ENCODE data around the gene PRR14L.
"Not testable (repeated sequence)": the region's sequence is repeated elsewhere in the genome, so short reads cannot be mapped to it uniquely, and the experiment has no call there.

Gene PRR14L

DNA sequence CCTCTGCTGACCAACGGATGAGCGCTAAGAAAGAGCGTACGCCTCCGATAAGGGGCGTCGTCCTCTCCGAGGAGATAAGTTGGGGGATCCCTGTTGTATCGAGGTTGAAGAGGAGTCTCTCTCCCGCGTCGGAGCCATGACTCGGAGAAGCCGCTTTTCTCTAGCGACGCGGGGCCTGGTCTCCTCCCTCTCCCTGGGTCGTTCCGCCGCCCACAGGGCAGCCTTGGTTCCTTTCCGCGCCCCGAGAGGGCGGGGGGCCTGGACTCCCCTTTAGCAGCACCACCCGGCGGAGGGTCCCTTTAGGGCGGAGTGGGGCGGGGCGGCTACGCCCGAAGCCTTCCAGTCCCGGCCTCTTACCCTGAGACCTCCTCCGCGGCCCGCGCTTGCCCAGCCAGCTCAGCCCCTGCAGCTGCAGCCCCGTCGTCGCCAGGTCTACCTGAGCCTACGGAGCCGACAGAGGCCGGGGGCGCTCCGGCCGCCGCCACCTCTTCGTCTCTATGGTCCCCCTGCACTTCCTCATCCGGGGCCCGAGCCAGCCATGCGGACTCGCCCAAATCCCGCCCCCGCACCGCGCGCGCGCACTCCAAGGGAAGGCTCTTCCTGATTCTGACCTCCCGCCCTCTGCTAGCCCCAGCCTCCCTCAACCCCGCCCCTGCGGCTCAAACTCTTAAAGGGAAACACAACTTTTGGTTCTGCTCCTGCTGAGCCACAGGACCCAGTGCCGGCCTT, at the start of gene PRR14L:
Gene PRR14L, minus strand, starts transcription at position 497 of the 729 bp plus-strand sequence. CDS start 11,272 bp downstream, outside the sequence.
- in situ Hi-C loops (cut with MboI; ENCODE audit: low sequenced_read_pairs), result no loop called here

DNA sequence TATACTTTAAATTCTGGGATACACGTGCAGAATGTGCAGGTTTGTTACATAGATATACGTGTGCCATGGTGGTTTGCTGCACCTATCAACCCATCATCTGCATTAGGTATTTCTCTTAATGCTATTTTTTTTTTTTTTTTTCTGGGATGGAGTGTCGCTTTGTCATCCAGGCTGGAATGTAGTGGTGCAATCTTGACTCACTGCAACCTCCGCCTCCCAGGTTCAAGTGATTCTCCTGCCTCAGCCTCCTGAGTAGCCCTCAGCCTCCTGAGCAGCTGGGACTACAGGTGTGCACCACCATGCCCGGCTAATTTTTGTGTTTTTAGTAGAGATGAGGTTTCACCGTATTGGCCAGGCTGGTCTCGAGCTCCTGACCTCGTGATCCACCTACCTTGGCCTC, 49.4 kb upstream of the PRR14L start:
- in situ Hi-C loops (cut with MboI; ENCODE audit: low sequenced_read_pairs), result not testable (repeated sequence)

DNA sequence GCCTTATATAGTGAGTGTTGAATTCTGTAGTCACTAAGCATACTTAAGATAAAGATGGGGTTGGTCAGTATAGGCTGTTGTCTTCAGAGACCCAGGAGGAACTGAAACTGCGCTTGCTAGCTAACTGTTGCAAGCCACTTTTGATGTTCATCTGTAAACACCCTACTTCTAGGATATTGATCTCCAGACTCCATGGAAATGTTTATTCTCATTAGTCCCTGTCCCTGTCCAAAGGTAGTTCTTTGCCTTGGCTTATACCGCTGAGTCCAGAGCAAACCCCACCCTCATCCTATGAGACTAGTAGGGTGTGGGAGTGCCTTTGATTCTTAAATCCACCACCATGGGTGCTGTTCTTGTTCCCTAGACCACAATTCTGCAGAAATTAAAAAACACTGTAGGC, 40.3 kb upstream of the PRR14L start:
- in situ Hi-C loops (cut with MboI; ENCODE audit: low sequenced_read_pairs), result no loop called here

DNA sequence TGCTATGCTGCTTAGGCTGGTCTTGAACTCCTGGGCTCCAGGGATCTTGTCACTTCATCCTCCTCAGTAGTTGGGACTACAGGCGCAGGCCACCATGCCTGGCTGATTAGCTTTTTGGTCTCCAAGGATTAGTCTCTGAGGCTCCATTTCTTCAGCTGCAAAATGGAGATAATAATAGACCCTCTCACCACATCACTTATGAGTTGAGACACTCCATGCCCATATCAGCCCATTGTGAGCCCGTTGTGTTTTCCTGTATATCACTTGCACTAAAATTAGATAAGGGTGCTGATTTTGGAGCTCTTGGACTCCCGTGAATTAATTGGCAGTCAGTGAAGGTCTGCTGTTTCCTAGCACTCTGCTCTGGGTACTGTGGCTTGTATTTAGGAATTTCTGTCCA, 39.9 kb upstream of the PRR14L start:
- in situ Hi-C loops (cut with MboI; ENCODE audit: low sequenced_read_pairs), result no loop called here

DNA sequence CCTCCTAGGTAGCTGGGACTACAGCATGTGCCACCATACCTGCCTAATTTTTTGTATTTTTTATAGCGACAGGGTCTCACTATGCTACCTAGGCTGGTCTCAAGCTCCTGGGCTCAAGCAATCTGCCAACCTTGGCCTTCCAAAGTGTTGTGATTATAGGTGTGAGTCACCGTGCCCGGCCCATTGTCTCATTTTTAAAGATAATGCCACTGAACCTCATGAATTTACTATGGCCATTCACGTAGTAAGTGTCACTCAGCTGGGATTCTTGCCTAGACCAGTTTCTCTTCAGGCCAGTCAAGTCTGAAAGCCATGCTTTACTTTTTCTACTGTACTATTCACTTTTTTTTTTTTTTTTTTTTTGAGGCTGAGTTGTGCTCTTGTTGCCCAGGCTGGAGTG, 26.3 kb upstream of the PRR14L start:
- in situ Hi-C loops (cut with MboI; ENCODE audit: low sequenced_read_pairs), result no loop called here

DNA sequence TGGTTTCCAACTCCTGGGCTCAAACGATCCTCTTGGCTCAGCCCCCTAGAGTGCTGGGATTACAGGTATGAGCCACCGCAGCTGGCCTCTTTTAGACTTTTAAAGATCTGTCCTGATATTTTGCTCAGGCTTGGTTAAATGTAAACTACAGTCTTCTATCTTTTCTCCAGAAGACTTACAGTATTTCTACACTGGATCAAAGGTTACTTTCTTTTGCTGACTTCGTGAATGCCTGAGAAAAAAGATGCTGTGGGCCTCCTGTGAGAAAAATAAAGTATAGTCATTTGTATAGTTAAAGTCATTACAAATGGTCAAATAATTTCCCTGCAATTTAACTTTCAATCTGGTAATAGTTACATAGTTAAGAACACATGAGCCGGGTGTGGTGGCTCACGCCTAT, 23.5 kb upstream of the PRR14L start:
- in situ Hi-C loops (cut with MboI; ENCODE audit: low sequenced_read_pairs), result no loop called here

DNA sequence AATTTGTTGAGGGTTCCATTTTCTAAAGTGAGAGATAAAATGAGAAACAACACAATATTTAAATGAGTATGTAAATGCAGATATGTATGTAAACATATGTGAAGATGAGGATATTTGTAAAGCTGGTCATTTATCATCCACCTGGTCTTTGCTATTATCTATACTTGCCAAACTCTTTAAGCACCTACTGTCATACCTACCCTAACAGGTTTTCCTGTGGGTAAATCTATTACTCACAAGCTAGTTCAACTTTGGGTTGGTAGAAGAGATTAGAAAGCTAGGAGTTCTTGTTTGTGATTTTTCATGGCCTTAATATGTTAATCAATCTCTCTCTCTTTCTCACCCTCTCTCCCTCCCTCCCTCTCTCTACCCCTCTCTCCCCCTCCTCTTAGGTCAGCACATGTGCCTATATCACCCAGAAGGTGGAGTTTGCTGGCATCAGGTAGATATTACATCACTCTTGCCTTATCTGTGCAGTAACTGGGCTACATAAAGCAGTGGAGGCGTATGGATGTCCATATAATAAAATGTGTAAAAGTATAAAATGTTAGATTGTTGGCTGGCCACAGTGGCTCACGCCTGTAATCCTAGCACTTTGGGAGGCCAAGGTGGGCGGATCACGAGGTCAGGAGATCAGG, 18.6 kb upstream of the PRR14L start:
- in situ Hi-C loops (cut with MboI; ENCODE audit: low sequenced_read_pairs), result no loop called here

DNA sequence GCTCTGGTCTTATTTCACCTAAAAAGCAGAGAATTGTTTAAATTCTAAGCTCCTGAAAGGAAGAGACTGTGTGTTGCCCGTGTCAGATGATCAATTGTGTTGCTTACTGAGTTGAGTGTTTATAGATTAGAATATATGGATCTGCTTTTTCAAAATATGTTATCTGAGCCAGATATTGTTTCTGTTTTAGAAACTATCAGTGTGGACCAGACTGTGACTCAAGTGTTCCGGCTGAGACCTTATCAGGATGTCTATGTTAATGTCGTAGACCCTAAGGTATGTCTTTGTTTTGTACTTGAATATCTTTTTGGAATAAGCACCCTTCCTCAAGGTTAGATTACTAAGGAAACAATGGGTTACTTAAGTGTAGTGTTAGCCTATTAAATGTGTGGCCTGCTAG, 14.9 kb upstream of the PRR14L start:
- in situ Hi-C loops (cut with MboI; ENCODE audit: low sequenced_read_pairs), result no loop called here

DNA sequence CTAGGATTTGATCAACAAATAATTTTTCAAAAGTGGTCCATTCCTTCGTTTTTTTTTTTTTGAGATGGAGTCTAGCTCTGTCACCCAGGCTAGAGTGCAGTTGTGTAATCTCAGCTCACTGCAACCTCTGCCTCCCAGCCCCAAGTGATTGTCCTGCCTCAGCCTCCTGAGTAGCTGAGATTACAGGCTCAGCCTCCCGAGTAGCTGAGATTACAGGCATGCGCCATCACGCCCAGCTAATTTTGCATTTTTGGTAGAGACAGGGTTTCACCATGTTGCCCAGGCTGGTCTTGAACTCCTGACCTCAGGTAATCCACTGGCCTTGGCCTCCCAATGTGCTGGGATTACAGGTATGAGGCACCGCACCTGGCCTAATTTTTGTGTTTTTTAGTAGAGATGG, 8.9 kb upstream of the PRR14L start:
- in situ Hi-C loops (cut with MboI; ENCODE audit: low sequenced_read_pairs), result not testable (repeated sequence)

DNA sequence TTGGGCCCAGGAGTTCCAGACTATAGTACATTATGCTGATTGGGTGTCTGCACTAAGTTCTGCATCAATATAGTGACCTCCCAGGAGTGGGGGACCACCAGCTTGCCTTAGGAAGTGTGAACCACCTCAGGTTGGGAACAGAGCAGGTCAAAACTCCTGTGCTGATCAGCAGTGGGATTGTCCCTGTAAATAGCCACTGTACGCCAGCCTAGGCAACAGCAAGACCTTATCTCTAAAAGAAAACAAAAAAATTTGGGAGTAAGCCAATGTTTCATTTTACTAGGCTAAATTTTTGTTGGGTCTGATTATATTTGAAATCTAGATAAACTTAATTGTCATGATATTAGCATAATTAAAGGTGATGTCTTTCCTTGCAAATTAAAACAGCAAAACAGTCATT, 7.3 kb upstream of the PRR14L start:
- in situ Hi-C loops (cut with MboI; ENCODE audit: low sequenced_read_pairs), result no loop called here

DNA sequence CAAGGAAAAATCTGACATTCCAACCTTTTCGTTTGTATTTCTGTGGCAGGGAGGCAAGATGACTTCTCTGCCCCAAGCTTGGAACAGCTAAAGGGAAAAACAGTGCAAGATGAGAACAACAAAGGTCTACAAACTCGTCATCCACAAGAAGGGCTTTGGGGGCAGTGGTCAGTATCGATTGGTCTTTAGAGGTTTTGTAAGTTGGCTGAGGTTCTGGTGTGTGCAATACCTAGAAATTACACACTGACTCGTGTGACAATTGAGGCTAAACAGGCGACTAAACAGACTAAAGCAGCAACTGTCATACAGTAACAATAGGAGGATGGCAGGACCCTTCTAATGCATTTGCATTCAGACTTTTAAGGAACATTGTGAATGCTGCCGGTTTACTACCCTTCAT, 4.9 kb upstream of the PRR14L start:
- in situ Hi-C loops (cut with MboI; ENCODE audit: low sequenced_read_pairs), result no loop called here

DNA sequence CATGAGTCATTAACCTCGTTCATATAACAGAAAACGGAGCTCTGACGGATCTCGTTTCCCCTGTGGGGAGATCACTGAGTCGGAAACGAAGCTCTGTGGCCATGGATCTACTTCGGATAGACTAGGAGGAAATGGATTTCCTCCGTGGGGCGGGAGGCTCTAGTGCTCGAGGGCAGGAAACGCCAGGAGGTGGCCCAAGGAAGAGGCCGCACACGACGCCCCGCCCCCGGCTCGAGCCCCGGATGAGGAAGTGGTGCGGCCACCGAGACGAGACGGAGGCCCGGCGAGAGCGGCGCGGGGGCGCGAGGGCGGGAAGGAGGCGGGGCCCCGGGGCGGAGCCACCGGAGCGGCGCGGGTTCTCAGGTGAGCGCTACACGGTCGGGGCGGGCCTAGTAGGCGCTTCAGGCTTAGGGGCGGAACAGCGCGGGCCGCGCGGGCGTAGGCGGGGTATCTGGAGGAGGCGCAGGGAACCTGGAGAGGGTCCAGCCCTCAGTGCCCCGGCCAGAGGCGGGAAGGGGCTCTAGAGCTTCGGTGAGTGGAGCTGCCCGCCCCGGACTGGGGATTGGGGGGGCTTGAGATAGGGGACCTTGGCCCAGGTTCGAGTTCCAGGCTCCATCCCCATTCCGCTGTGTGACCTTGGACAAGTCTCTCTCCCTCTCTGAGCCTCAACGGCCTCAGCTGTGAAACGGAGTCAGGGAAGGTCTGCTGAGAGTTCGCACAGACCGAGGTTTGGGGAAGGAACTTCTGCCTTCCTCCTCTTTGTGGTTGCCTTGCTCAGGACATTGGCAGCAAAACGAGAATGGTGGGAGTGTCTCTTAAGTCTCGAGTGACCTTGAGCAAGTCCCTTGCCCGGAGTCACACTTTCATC, 3.9 kb upstream of the PRR14L start, which contains the start of gene DEPDC5:
Gene DEPDC5, plus strand, starts transcription at position 386 of the 868 bp plus-strand sequence. CDS start 903 bp downstream, outside the sequence.
- in situ Hi-C loops (cut with MboI; ENCODE audit: low sequenced_read_pairs), result no loop called here

DNA sequence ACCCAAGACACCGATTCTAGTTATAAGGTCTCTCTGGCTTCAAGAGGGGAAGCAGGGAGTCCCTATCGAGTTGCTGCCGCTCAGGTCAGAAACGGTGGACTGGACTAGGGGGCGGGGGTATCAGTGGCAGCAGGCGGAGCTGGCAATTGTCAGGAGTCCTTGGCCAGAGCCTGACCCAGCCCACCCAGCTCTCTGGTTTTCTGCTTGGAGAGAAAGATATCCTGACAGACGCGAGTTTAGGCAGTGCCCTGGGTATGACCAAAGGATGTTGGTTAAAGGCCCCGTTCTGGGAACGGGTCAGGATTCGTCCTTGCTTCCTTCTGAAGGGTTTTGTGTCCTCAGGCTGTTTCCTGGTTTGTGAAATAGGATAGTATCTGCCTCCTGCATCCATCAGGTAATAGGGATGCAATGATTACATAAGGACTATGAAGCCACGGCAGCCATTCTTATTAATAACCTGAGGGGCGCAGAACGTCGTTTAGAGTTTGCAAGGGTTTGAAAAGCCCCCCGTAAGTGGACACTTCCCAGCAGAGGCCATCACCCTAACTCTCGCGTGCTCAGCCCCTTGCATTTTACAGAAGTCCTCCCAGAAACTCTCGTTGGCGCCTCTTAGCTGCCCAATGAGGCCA, 3.2 kb upstream of the PRR14L start:
- in situ Hi-C loops (cut with MboI; ENCODE audit: low sequenced_read_pairs), result no loop called here

DNA sequence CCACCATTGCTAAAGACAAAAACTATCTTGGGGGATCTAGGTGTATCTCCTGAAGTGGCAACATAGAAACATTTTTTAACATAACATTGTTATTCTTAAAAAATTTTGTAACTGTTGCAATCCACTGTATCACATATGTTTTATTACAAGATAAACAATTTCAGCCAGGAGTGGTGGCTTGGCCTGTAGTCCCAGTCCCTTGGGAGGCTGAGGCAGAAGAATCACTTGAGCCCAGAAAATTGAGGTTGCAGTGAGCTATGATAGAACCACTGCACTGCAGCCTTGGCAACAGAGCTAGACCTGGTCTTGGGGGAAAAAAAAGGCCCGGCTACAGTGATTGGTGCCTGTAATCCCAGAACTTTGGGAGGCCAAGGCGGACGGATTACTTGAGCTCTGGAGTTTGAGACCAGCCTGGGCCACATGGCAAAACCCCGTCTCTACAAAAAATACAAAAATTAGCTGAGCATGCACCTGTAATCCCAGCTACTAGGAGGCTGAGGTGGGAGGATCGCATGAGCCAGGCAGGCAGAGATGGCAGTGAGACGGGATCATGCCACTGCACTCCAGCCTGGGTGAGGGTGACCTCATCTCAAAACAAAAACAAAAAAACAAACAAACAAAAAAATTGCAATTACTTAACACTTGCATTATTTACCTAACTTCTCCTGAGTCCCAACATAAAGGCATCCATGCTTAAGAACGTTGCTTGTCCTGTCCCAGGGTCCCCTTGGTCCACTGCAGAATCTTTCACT, 2.3 kb upstream of the PRR14L start:
- in situ Hi-C loops (cut with MboI; ENCODE audit: low sequenced_read_pairs), result no loop called here

DNA sequence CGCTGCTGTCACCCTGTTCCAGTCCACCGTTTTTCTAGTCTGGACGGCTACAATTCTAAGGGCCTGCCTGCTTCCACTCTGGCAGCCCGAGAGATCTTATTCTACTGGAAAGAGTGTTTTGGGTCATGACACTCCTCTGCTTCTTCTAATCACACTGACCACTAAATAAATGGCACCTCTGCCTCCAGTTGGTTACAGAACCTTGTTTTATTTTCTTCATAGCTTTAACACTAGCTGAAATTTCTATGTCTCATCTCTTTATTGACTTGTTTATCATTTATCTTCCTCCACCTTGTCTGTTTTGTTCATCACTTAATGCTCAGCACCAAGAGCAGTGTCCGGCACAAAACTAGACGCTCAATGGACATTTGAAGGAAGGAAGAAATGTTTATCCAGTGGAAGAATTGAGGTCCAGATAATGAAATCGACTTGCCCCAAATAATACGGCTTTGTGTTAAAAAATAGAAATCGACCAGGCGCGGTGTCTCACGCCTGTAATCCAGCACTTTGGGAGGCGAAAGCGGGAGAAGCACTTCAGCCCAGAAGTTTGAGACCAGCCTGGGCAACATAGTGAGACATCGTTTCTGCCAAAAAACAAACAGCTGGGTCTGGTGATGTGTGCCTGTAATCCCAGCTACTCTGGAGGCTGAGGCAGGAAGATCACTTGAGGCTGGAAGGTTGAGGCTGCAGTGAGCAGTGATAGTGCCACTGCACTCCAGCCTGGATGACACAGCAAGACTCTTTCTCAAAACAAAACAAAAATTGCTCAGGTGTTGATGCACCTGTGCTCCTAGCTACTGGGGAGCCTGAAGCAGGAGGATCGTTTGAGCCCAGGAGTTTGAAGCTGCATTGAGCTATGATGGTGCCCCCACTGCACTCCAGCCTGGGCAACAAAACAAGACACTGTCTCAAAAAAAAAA, 693 bp upstream of the PRR14L start:
- in situ Hi-C loops (cut with MboI; ENCODE audit: low sequenced_read_pairs), result no loop called here

DNA sequence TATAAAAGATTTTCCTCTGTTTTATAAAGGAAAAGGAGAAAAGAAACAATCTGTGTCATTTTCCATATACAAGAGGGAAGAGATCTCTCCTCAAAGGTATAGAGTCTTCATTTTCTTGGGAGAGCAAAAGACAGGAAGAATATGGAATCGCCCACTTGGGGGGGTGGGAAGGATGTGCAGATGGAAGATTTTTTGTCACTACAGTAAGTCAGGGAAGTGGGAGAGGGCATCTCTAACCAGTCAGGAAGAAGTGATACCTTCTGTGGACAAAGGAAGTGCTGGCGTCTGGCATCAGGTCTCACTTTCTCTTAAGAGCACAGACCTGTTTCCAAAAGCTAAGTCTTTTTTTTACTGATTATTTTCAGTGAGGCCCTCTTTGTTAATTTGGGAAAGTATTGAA, 1.4 kb downstream of the PRR14L start:
- in situ Hi-C loops (cut with MboI; ENCODE audit: low sequenced_read_pairs), result no loop called here

DNA sequence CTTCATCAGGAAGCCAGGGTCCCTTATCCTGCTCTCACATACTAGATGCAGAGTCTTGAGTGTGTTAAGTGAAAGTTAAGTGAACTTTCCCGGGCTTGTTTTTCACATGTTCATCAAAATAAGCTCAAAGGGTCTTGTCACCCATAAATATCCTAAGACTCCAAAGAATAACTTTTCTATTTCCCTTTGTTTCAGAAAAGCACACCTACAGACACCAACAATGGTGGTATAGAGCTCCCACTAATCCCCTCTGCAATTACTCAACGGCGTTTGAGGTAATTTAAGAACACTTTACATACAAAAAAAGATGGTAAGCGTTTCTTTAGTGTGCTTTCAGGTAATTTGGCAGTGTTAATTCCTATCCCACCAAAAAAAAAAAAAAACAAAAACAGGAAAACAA, 2.5 kb downstream of the PRR14L start:
- in situ Hi-C loops (cut with MboI; ENCODE audit: low sequenced_read_pairs), result no loop called here

DNA sequence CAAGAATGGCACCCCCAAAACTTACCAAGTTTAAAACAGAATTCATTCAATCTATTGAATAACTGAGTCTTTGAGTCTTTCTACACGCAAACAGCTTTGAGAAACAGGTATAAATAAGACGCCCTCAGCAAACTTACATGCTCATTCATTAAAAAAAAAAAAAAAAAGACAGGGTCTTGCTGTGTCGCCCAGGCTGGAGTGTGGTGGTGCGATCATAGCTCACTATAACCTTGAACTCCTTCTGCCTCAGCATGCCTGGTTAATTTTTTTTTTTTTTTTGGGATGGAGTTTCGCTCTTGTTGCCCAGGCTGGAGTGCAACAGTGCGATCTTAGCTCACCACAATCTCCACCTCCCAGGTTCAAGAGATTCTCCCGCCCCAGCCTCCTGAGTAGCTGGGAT, 6.1 kb downstream of the PRR14L start:
- in situ Hi-C loops (cut with MboI; ENCODE audit: low sequenced_read_pairs), result no loop called here

DNA sequence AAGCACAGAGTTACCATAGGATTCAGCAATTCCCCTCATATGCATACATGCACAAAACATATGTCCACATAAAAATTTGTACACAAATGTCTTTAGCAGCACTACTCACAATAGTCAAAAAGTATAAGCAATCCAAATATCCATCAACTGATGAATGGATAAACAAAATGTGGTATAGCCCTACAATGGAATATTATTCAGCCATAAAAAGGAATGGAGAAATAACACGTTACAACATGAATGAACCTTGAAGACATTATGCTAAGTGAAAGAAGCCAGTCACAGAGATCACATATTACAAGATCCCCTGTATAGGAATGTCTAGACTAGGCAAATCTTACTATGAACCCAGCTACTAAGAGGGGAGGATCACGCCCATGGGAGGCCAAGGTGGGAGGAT, 7.2 kb downstream of the PRR14L start:
- in situ Hi-C loops (cut with MboI; ENCODE audit: low sequenced_read_pairs), result no loop called here
